Measurements from ENCODE around the gene OR2J2.

DNA sequence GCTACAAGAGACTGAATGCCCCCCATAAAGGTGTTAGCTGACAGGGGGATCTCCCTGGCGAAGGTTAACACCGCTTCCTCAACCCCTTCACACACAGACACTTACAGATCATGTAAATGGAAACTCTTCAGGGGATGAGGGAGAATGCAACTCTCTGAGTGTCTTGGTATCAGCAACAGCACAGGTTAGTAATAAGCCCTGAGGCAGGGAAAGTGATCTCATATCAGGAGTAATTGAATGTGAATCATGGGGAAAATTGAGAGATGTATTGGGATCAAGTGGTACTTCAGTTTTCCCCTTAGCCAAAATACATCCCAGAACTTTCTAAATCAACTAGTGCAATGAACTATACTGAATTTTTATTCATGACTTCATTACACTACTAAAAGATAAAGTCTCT lies 39.0 kb upstream of the OR2J2 start:
- TF ChIP-seq, protein P1, sequence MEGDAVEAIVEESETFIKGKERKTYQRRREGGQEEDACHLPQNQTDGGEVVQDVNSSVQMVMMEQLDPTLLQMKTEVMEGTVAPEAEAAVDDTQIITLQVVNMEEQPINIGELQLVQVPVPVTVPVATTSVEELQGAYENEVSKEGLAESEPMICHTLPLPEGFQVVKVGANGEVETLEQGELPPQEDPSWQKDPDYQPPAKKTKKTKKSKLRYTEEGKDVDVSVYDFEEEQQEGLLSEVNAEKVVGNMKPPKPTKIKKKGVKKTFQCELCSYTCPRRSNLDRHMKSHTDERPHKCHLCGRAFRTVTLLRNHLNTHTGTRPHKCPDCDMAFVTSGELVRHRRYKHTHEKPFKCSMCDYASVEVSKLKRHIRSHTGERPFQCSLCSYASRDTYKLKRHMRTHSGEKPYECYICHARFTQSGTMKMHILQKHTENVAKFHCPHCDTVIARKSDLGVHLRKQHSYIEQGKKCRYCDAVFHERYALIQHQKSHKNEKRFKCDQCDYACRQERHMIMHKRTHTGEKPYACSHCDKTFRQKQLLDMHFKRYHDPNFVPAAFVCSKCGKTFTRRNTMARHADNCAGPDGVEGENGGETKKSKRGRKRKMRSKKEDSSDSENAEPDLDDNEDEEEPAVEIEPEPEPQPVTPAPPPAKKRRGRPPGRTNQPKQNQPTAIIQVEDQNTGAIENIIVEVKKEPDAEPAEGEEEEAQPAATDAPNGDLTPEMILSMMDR (IDR thresholded peaks at IDR 0.05), result no peak
- TF ChIP-seq POLR2A (IDR thresholded peaks at IDR 0.05) (no peak), POLR2AphosphoS5 (IDR thresholded peaks at IDR 0.05) (no peak)
